Measurements from ENCODE around the gene CRACDL. TPM values are rescaled to one million over a fixed set of nuclear protein-coding genes. Genes with fewer than 3 reads are reported as not detected.

Gene CRACDL
- total RNA-seq, 4 donors from 2014 or later = 5.7 to 11.8 (median 9.5) TPM

DNA sequence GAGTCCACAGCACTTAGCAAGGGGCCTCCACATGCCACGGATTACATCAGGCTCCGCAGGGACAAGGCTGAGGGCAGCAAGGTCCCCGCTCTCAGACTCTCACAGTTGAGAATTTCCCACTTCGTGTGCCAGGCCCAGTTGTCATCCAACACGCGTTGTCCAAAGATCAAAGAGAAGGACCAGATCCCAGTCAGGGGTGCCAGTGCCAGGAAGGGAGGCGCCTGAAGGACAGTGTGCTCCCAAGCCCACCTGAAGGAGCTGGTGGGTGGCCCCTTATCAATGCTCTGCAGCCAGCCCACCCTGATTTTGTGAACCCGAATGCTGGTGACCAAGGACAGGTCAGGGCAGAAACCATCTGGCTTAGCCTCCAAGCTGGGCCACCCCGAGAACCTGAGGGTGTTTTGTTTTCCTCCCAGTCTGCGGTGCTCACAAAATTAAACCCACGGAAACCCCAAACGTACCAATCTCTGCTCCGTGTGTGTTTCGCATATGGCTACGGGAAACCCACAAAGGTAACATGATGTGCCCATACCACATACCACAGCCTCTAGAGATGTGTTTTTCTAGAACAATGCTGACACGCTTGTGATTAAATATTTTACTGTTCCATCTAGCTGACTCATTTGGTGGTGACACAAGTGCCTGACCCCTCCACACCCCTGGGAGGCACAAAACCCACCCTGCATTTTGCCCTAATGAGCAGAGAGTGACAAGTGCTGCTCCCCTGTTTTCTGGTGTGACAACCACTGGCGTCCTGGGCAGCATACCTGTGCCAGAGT, 24.5 kb downstream of the CRACDL start:
- ATAC-seq (ENCODE audit: low FRiP score) (no peak), DNase-seq (ENCODE audit: low spot score) (no peak)
- TF ChIP-seq, protein P1, sequence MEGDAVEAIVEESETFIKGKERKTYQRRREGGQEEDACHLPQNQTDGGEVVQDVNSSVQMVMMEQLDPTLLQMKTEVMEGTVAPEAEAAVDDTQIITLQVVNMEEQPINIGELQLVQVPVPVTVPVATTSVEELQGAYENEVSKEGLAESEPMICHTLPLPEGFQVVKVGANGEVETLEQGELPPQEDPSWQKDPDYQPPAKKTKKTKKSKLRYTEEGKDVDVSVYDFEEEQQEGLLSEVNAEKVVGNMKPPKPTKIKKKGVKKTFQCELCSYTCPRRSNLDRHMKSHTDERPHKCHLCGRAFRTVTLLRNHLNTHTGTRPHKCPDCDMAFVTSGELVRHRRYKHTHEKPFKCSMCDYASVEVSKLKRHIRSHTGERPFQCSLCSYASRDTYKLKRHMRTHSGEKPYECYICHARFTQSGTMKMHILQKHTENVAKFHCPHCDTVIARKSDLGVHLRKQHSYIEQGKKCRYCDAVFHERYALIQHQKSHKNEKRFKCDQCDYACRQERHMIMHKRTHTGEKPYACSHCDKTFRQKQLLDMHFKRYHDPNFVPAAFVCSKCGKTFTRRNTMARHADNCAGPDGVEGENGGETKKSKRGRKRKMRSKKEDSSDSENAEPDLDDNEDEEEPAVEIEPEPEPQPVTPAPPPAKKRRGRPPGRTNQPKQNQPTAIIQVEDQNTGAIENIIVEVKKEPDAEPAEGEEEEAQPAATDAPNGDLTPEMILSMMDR (IDR thresholded peaks at IDR 0.05) = no peak

DNA sequence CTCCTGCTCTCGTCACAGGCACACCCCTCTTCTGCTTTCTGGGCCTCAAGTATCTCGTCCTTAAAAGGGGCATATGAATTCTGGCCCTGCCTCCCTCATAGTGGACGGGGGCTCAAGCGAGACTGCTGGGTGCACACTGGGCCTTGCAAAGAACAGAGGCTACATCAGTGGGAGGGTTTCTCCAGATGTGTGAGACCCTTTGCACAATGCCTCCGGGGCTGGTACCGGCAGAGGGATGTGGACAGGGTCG, 25.0 kb downstream of the CRACDL start:
- no peak for DNase-seq (ENCODE audit: low spot score)
- TF ChIP-seq, protein P1 (IDR thresholded peaks at IDR 0.05) = no peak
- no peak for ATAC-seq (ENCODE audit: low FRiP score)

DNA sequence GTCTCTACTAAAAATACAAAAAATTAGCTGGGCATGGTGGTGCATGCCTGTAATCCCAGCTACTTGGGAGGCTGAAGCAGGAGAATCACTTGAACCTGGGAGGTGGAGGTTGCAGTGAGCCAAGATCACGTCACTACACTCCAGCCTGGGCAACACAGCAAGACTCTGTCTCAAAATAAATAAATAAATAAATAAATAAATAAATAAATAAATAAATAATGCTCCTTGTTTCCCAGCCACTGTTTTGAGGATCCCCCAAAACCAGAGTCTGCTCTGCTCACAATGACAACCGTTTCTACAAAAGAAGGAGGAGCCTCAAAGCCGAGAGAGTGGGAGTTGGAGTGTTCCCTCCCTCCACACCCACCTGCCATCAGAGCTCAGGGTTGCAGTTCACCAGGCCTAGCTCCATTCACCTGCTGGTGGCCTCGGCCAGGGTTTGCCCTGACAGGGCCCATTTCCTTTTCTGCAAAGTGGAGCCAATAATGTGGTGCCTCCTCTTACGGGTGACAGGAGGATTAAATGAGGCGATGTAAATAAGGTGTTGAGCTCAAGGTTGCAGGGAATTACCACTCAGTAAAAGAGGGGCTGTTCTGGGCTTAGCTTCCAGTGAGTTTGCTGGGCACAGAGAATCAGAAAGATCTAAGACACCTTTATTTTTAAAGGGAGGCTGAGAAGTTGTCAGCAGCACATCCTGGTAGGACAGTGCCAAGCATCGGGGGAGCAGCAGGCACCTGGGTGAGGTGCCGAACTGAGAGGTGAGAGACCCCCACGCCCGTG, 25.5 kb downstream of the CRACDL start:
- no peak for ATAC-seq (ENCODE audit: low FRiP score)
- no peak for DNase-seq (ENCODE audit: low spot score)
- TF ChIP-seq, protein P1 (IDR thresholded peaks at IDR 0.05) = no peak

DNA sequence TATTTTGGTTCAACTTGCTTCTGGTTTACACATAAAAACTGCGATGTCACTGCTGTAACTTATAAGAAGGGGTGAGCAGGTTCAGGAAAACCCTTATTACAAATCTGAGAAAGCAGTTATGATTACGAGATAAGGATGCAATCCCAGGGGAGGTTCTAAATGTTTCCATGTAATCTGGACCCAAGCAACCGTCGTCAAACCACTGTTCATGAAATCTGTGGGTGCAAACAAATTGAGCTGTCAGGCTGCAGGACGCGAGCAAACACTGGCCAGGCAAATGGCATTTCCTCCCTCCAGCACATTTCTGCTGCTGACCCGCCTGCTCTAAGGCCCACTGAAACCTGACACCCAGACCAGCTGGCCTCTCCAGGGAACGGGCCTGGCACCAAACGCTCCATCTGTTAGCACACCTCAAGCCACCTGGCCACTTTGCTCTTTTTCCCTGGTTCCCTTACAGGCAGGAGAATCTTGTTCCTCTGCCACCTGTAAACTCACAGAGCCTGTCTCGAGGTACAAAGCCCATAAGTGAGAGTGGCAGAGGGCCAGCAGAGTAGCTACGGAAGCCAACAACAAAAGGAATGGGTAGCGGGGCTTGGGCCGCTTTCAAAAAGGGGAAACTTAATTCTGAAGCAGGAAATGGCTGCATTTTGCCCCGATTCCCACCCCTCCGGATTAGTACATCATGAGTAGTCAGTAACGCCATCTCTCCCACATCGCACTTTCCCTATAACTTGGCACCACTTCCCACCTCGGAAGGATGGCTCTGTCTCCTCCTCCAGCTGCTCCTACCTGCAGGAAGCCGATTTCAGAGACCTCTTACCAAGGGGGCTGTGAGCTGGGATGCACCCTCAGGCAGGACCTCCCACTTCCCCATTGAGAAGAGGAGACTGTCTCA, 26.5 kb downstream of the CRACDL start:
- ATAC-seq (ENCODE audit: low FRiP score) = no peak
- DNase-seq (ENCODE audit: low spot score) = no peak
- TF ChIP-seq, protein P1 (IDR thresholded peaks at IDR 0.05) = no peak

DNA sequence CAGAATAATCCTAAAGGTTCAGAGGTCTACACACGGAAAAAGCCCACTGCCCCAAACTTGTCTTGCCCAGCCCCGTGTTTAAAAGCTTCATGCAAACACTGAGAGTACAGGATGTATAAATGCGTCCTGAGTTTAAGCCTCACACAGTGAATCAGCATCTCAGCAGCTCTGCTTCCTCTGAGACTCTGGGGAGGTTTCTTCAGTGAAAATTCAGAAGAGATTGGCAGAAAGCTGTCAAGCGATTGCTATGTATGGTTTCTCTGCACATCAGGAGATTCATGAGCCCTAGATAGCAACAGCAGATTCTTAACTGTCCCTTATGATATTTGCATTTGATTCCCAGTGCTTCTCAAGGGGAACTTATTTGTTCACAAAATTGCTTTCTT, 27.1 kb downstream of the CRACDL start:
- TF ChIP-seq, protein P1 (IDR thresholded peaks at IDR 0.05) = no peak
- ATAC-seq (ENCODE audit: low FRiP score) (no peak), DNase-seq (ENCODE audit: low spot score) (no peak)

DNA sequence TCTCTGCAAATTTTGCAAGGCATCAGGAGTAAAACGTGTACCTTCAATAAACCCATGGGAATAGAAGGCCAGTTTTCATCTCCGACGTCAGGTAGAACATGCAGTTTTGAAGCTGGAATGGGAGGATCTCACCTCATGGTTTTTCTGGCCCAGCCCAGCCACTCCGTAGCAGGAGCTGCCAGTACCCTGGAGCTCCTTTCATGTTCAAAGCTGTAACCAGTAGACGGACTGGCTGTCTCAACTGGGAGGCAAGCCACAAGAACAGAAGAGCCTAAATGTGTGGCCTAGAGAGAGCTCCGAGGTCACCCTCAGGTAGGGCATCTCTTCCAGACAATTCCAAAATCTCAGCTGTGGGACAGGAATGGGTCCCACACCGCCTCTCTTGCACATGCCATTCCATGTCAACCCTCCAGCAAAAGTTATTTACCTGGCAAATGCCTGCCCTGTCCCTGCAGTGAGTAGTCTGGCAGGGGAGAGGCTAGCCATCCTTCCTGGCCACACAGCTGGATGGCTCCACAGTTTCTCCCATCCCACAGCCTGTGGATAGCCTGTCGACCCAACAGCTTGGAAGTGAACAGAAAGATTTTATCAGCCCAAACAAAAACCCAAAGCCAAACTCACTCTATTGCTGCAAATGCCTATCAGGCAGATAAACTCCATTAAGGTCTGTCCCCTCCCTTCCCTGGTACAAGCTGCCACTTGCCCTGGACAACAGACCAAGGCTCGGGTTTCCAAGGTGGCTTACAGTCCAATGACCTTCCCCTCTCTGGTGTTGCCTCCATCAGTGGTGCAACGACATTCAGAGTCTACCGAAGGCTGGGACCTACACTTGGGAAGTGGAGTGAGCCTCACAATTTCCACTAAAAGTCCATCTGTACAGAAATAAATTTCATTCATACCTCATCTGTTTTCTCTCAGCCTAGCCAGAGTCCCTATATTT, 27.8 kb downstream of the CRACDL start:
- ATAC-seq (ENCODE audit: low FRiP score) = no peak
- TF ChIP-seq, protein P1 (IDR thresholded peaks at IDR 0.05) = no peak
- no peak for DNase-seq (ENCODE audit: low spot score)
